HEK293 (cell line): Measurements from ENCODE around the gene GADD45G.

Experiments
- EGR2 ChIP-seq: fragments of 450-650 bp; formaldehyde crosslinking; IDR thresholded peaks from 2 replicates; pipeline ENCODE4 v1.5.1; 2016; ENCODE audit warnings: low read depth, missing biosample characterization, missing genetic modification characterization
- GLI4 ChIP-seq: fragments of 450-650 bp; formaldehyde crosslinking; IDR thresholded peaks from 2 replicates; pipeline ENCODE4 v1.5.1; 2016; ENCODE audit warnings: missing biosample characterization, missing genetic modification characterization
- GLIS2 ChIP-seq: fragments of 450-650 bp; formaldehyde crosslinking; IDR thresholded peaks from 2 replicates; pipeline ENCODE4 v1.5.1; 2016; ENCODE audit warnings: missing biosample characterization, missing genetic modification characterization
- HIC1 ChIP-seq: fragments of 450-650 bp; formaldehyde crosslinking; IDR thresholded peaks from 2 replicates; pipeline ENCODE4 v1.5.1; 2016; ENCODE audit warnings: missing biosample characterization, missing genetic modification characterization
- HOXD13 ChIP-seq: sonication (generic); formaldehyde crosslinking; IDR thresholded peaks from 2 replicates; pipeline ENCODE4 v1.8.0; 2022; ENCODE audit warnings: missing genetic modification reagents, borderline replicate concordance
- REST ChIP-seq: fragments of 450-650 bp; formaldehyde crosslinking; IDR thresholded peaks from 2 replicates; pipeline ENCODE4 v1.5.1; 2016; ENCODE audit warnings: missing biosample characterization, missing genetic modification characterization
- YY2 ChIP-seq: fragments of 450-650 bp; formaldehyde crosslinking; IDR thresholded peaks from 2 replicates; pipeline ENCODE4 v1.5.1; 2016; ENCODE audit warnings: missing biosample characterization, missing genetic modification characterization
- ZBTB26 ChIP-seq: fragments of 450-650 bp; formaldehyde crosslinking; optimal IDR thresholded peaks from 2 replicates; pipeline ENCODE3; 2016; ENCODE audit warnings: missing biosample characterization, mild to moderate bottlenecking, missing genetic modification characterization
- ZIC2 ChIP-seq: fragments of 450-650 bp; formaldehyde crosslinking; IDR thresholded peaks from 2 replicates; pipeline ENCODE4 v1.5.1; 2016; ENCODE audit warnings: missing biosample characterization, missing genetic modification characterization
- ZNF140 ChIP-seq: fragments of 450-650 bp; formaldehyde crosslinking; IDR thresholded peaks from 2 replicates; pipeline ENCODE4 v1.5.1; 2016; ENCODE audit warnings: missing biosample characterization, missing genetic modification characterization
- ZNF18 ChIP-seq: fragments of 450-650 bp; formaldehyde crosslinking; IDR thresholded peaks from 2 replicates; pipeline ENCODE4 v1.5.1; 2016; ENCODE audit warnings: missing biosample characterization, missing genetic modification characterization
- ZNF202 ChIP-seq: fragments of 450-650 bp; formaldehyde crosslinking; IDR thresholded peaks from 2 replicates; pipeline ENCODE4 v1.5.1; 2016; ENCODE audit warnings: missing biosample characterization, missing genetic modification characterization, borderline replicate concordance
- ZNF221 ChIP-seq: fragments of 450-650 bp; formaldehyde crosslinking; IDR thresholded peaks from 2 replicates; pipeline ENCODE4 v1.5.1; 2017; ENCODE audit warnings: missing biosample characterization, missing genetic modification characterization, borderline replicate concordance
- ZNF274 ChIP-seq, 2 experiments: fragments of 200-500 bp in 1 of 2; fragments of 450-650 bp in 1 of 2; sonication (Bioruptor generic) in 1 of 2; formaldehyde crosslinking in 1 of 2; IDR thresholded peaks; 2 replicates each; pipeline versions ENCODE4 v1.5.1 to v1.6.1; 2014 to 2016; ENCODE audit warnings: borderline replicate concordance in 1 of 2, inconsistent platforms in 1 of 2, low read length in 1 of 2, missing biosample characterization in 1 of 2, missing genetic modification characterization in 1 of 2
- ZNF311 ChIP-seq: fragments of 450-650 bp; formaldehyde crosslinking; IDR thresholded peaks from 2 replicates; pipeline ENCODE4 v1.5.1; 2017; ENCODE audit warnings: missing biosample characterization, missing genetic modification characterization, borderline replicate concordance
- ZNF404 ChIP-seq: fragments of 450-650 bp; formaldehyde crosslinking; IDR thresholded peaks from 2 replicates; pipeline ENCODE4 v1.5.1; 2017; ENCODE audit warnings: missing biosample characterization, missing genetic modification characterization
- ZNF518A ChIP-seq: fragments of 450-650 bp; formaldehyde crosslinking; conservative IDR thresholded peaks from 2 replicates; pipeline ENCODE4 v1.5.1; 2016; ENCODE audit warnings: low read depth, missing biosample characterization, missing genetic modification characterization
- ZNF571 ChIP-seq: fragments of 450-650 bp; formaldehyde crosslinking; IDR thresholded peaks from 2 replicates; pipeline ENCODE4 v1.5.0; 2017; ENCODE audit warnings: missing biosample characterization, missing genetic modification characterization
- TF ChIP-seq, protein P1 (sequence below): fragments of 450-650 bp; formaldehyde crosslinking; IDR thresholded peaks from 2 replicates; pipeline ENCODE4 v1.5.1; 2016; ENCODE audit warnings: missing biosample characterization, missing genetic modification characterization
- TF ChIP-seq, protein P2 (sequence below): fragments of 450-650 bp; formaldehyde crosslinking; IDR thresholded peaks from 2 replicates; pipeline ENCODE4 v1.5.1; 2016; ENCODE audit warnings: missing biosample characterization, missing genetic modification characterization

The GADD45G gene

GRCh38 chr9:89603767-89604665 lies 796 bp upstream of the GADD45G start (continued):
- TF ChIP-seq ZIC2 (tag by site-specific recombination) (peak; percentile 74), ZNF571 (tag by site-specific recombination) (no peak), HOXD13 (CRISPR knock-in tag) (no peak), ZNF202 (no peak), EGR2 (tag by site-specific recombination) (peak; percentile 62), ZNF311 (tag by site-specific recombination) (no peak), REST (tag by site-specific recombination) (no peak), ZNF221 (tag by site-specific recombination) (no peak), ZNF274 (IDR thresholded peaks at IDR 0.05; ENCODE audit: low read length) (no peak), ZNF274 (tag by site-specific recombination; IDR thresholded peaks at IDR 0.05; ENCODE audit: borderline replicate concordance) (no peak), ZNF404 (tag by site-specific recombination) (no peak), YY2 (tag by site-specific recombination) (no peak), GLIS2 (peak; percentile 88), HIC1 (tag by site-specific recombination) (no peak), ZNF18 (tag by site-specific recombination) (no peak), ZNF140 (tag by site-specific recombination) (no peak), ZNF518A (tag by site-specific recombination) (no peak), ZBTB26 (tag by site-specific recombination) (peak; percentile 62), GLI4 (tag by site-specific recombination) (no peak)
- TF ChIP-seq, protein P1, sequence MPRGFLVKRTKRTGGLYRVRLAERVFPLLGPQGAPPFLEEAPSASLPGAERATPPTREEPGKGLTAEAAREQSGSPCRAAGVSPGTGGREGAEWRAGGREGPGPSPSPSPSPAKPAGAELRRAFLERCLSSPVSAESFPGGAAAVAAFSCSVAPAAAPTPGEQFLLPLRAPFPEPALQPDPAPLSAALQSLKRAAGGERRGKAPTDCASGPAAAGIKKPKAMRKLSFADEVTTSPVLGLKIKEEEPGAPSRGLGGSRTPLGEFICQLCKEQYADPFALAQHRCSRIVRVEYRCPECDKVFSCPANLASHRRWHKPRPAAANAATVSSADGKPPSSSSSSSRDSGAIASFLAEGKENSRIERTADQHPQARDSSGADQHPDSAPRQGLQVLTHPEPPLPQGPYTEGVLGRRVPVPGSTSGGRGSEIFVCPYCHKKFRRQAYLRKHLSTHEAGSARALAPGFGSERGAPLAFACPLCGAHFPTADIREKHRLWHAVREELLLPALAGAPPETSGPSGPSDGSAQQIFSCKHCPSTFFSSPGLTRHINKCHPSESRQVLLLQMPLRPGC (tag by site-specific recombination): no peak
- TF ChIP-seq, protein P2, sequence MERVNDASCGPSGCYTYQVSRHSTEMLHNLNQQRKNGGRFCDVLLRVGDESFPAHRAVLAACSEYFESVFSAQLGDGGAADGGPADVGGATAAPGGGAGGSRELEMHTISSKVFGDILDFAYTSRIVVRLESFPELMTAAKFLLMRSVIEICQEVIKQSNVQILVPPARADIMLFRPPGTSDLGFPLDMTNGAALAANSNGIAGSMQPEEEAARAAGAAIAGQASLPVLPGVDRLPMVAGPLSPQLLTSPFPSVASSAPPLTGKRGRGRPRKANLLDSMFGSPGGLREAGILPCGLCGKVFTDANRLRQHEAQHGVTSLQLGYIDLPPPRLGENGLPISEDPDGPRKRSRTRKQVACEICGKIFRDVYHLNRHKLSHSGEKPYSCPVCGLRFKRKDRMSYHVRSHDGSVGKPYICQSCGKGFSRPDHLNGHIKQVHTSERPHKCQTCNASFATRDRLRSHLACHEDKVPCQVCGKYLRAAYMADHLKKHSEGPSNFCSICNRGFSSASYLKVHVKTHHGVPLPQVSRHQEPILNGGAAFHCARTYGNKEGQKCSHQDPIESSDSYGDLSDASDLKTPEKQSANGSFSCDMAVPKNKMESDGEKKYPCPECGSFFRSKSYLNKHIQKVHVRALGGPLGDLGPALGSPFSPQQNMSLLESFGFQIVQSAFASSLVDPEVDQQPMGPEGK (tag by site-specific recombination): peak; percentile 35
